ENCODE results near the gene PCSK5.
"Not testable (repeated sequence)": the region's sequence is repeated elsewhere in the genome, so short reads cannot be mapped to it uniquely, and the experiment has no call there.

PCSK5 gene

DNA sequence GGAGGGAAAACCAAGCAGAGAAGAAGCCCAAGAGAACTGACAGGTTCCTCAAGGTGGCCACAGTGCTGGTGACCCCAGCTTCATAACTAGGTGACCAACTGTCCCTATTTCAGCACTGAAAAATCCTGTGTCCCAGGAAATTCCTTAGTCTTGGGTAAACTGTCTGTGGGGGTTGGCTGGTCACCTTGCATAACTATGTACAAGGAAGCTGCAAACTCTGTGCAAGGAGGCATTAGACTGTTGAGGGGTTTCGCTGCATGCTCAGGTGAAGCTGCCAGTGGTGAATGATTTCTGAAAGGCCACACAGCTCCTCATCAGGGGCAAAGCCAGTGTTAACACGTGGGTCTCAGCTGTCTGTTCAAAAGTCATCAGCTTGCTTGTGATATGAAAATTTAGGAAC, 36.9 kb downstream of the PCSK5 start:
- DNase-seq: no peak

DNA sequence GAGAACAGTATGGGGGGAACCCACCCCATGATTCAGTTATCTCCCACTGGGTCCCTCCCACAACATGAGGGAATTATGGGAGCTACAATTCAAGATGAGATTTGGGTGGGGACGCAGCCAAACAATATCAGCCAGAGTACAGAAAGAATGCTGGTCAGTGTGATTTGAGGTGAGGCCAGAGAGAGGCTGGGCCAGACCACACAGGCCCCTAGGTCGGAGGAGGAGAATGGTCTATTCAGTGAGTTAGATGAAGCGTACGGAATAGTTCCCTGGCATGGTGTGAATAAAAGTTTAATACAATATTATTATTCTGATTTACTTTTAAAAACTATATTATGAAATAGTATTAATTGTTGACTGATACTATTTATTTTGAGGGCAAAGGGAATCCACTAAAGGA, 39.7 kb downstream of the PCSK5 start:
- DNase-seq: no peak

DNA sequence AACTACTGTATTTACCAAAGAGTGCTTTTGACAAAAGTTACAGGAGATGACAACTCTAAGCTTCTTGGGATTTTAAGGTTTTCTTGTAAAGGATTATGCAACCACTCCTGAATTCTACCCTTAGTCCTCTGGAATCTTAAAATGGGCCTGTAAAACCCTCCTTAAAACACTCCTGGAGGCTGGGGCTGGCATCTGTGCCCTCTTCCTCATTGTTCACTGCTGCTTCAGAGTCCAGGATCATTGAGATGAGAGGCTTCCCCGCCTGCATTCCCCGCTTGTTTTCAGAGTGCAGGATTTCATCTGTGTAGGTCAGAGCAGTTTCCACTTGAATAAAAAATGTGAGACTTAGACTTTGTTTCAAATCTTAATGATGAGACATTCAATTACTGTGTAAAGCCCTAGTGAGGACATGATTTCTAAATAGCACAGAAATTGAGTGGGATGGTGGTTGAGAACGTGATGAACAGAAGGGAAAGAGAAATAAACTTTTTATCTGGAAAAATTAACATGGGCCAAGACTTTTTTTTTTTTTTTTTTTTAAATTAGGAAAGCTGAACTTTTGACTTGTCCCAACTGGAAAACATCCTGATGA, 40.4 kb downstream of the PCSK5 start:
- DNase-seq: no peak

DNA sequence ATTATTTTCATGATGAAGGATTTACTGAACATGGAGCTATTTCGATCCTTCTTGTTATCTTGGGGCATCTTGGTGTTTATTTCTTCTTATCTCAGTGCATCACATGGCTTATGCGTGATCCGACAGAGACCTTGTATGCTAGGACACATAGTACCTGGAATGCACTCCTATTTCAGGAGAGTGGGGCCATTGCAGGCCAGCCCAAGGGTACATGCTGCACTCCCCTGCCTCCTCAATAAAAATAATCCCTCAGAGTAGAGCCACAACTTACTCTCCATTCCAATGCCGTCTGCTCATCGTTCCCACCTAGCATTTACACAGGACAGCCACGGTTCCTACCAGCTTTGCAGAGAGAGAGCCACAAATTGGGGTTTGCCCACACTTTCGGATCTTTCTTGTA, 43.5 kb downstream of the PCSK5 start:
- DNase-seq: no peak

DNA sequence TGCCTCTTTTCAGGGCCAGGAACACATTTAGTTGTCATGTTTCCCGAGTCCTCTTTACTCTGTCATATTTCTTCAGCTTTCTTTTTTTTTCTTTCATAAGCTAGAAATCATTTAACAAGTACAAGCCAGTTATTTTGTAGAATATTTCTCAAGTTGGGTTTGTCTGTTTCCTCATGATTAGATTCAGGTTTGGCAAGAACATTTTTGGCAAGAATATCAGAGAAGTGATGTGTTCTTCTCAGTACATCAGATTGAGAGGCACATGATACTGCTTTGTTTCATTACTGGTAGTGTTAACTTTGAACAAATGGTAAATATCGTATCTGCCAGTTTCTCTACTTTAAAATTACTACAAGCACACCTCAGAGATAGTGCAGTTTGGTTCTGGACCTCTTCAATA, 45.1 kb downstream of the PCSK5 start:
- DNase-seq: no peak

DNA sequence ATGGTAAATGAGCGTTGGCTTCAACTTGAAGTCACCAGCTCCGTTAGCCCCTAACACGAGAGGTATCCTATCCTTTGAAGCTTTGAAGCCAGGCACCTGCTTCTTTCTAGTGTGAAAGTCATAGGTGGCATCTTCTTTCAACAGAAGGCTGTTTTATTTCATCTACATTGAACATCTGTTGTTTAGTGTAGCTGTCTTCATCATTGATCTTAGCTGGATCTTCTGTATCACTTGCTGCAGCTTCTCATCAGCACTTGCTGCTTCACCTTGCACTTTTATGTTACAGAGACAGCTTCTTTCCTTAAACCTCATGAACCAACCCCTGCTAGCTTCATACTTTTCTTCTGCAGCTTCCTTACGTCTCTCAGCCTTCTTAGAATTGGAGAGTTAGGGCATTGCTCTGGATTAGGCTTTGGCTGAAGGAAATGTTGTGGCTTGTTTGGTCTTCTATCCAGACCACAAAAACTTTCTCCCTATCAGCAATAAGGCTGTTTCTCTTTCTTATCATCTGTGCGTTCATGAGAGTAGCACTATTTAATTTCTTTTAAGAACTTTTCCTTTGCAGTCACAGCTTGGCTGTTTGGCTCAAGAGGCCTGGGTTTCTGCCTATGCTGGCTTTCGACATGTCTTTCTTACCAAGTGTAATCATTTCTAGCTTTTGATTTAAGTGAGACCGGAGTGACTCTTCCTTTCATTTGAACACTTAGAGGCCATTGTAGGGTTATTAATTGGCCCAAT, 47.2 kb downstream of the PCSK5 start:
- no peak for DNase-seq

DNA sequence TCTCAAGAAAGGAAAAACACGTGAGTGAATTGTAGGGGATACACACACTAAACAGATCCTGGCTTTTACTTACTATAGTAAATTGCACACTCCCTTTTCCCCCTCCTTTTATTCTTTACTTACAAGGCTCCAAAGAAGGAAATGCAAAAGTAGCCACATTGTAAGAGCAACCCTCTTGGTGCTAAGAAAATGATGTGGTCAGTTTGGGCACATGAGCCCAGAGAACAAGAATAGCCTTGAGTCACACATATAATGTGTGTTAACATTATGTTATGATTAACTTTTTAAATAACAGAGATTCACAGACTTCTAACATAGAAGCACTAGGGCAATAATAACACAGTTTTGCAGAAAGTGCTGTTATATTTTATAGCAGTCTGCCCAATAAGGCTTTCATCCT, 48.5 kb downstream of the PCSK5 start:
- no peak for DNase-seq

DNA sequence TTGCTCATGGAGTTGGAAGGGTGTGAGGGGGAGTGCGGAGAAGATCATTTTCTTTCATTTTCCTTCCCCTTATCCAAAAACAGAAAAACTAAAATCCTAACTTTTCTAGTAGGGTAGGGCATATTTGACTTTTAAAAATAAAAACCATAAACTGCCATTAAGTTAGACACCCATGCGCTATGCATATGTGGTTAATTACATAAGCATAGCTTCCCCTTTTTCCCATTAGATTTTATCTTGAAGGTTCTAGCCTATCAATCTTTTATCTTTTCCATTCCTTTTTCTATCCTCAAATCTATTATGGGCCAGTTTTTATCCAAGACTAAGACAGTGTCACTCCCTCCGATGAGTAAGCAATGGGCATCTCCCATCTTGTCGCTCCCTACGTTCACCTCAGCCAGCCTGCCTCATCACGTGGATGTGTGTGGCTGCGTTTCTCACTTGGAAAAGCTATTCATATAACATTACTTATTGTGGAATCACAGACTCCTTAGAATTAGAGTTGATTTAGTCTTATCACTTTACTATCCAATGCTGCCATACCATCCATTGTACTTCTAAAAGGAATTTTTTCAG, 49.2 kb downstream of the PCSK5 start:
- no peak for DNase-seq

DNA sequence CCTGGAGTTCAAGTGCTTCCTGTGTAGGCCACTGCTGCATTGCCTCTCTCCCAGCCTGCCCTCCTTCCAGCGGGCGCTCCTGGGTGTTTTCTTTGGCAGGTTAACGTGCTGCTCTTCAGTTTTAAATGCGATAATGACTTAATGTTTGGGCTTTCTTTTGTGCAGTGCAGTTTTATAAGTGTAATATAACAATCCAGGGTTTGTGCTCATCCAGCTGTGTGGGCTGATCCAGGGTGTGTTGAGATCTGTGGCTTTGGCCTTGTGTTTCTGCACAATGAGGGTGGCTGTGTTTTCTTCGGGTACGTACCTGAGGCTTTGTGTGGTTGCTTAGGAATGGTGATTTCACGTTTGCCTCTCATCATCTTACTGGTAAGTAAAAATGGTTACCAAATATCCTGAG, 50.6 kb downstream of the PCSK5 start:
- no peak for DNase-seq

DNA sequence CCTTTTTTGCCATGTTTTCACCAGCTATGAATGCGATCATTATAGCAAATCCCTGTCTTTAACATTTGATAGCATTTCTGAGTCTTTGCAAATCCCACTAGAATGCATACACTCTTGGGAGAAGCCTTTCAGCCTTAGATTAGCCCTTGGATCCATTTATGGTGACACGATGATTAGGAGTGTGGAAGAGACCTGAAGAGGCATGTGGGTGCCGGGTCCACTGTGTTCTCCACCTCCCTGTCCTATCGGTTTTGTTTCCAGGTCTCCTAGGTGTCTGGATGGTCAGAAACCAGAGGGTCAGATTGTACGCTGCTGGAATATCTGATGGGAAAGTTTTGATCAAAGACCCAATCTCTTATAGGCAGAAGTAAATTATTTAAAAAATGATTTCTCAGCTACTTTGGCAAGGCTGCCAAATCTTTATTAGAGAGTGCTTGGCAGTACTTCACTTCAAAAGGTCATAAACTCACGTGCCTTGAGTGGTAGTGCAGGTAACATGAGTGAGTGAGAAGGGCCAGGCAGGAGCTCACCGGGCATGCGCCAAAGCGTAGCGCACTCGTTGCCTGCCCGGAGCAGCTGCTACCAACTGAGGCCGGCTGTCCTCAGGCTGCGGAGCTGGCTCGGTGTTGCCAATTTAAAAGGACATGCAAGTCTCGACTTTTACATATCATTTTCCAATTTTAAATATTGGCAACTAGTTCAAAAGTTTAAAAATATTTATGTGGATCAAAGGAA, 51.3 kb downstream of the PCSK5 start:
- DNase-seq: no peak

DNA sequence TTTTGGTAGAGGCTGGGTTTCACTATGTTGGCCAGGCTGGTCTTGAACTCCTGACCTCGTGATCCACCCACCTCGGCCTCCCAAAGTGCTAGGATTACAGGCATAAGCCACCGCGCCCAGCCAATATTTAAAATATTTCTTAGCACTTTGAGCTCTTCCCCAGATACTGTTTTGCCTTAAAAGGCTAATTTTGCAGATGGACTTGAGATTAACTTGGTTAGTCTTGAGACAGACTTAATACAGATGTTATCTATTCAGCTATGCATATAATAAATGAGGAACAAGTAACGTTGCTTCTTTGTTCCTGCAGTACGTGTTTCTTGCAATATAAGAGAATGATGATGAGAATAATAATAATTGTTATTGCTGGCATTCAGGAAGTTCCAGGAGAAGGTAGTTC, 56.3 kb downstream of the PCSK5 start:
- DNase-seq: no peak

DNA sequence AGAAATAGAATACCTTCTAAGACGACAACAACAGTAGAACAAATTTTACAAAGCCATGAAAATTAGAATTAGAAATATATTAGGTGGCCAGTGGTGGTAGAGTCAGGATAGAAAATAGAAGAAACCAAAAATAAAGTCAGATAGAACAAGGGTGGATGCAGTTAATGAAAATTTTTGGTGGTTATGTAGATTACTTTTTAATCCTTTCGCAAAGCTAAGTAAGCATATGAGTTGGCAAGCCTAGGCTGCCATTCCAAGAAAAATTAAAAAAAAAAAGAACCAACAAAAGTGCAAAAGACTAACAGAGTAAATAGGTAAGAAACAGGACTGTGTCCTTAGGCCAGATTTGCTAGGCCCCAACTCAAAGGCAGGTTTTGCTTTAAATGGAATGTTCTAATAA, 56.8 kb downstream of the PCSK5 start:
- no peak for DNase-seq

DNA sequence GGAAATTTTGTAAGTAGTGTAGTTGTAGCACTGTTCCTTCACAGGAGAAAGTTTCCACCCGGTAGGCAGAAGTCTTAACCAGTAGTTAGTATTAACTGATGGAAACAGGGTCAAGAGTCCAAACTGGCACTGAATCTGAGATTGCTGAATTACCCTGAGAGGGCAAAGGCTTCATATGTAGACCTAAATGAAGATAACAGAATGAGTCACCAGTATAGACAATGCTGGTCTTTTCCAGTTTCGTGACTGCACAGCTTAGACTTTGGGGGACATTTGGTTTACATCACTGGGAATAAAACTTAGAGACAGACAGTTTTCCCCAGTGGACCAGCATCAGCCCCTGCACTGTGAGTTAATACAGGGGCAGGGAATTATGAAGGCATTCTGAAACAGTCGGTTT, 60.5 kb downstream of the PCSK5 start:
- DNase-seq: no peak

DNA sequence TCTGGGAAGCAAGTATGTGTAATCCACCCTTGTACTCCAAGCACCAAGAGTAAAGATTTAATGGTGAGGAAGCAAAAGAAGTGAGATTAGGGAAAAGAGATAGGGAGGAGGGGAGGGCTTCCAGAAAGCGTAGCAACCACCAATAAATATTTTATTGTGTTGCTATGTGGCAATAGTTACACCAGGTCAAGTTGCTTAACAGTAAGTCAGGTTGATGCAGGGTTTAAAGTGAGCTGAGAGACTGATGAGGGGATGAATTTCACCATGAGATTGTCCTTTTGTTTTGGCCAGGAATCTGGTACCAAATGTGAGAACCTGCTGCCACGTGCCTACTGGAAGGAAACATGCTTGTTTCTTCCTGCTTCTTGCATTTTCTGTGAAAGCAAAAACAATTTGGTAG, 62.7 kb downstream of the PCSK5 start:
- DNase-seq: no peak

DNA sequence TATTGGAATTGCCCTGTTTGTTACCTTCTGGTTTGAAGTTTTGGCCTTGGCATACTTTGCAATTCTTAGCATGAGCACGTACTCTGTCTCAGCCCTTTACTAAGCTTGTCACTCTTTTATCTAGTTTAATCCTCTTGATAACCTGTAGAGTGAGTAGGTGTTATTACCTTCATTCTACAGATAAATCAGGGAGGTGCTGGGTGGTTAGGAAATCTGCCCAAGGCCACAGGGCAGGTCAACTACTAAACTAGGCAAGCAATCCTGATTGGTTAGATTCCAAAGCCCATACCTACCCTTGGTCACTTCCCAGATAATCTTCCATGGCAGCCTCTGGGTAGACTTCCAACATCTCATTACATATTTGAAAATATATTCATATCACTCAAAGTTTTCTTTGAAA, 65.7 kb downstream of the PCSK5 start:
- no peak for DNase-seq

DNA sequence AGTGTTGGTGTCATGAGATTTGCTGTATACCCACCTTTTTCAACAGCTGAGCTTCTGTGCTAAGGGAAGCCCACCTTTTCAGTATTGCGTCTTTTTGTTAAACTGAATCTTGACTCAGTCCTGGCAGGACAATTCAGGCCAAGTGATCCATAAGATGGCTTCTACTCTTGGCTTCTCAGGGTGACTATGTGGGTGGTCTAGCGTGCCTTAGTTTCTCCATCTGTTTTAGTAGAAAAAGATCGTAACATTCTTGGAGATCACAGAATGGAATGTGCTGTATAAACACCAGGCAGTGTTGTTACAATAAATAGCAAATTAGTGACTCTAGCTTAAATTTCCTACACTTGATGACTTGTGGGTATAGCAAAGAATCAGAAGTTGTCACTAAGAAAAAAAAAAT, 66.6 kb downstream of the PCSK5 start:
- DNase-seq: no peak

DNA sequence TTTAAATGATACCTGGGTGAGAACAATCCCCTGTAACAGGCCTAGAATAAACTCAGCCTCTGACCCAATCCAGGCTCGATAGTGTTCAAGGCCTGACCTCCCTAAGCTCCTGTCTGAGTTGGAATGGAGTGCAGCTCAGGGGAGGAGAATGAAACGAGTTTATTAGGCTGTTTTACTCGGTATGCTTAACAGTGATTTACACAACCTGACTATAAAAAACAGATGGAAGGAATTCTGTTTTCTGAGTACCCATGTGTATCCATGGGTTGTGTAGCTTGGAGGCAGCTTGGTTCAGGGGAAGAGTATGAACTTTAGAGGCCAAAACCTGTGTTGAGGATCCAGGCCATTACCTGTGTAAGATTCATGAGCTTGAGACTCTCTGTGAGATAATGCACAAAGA, 67.8 kb downstream of the PCSK5 start:
- DNase-seq: no peak

DNA sequence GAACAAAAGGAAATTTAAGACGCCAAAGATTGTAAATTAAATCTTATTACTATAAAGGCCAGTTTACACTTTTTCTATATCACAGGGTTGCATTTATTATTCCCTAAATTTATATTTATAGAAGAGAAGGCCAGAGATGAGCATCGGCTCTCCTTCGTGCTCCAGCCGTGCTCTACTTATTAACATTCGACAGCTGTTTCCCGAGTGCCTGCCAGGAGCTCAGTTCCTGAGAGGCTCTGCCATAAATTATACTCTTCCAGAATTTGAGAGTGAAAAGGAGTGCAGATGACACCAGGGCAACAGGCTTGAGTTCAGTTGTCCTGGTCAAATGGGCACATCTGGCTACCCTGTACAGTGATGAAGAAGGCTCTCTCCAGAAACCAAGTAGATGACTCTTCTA, 70.1 kb downstream of the PCSK5 start:
- no peak for DNase-seq

DNA sequence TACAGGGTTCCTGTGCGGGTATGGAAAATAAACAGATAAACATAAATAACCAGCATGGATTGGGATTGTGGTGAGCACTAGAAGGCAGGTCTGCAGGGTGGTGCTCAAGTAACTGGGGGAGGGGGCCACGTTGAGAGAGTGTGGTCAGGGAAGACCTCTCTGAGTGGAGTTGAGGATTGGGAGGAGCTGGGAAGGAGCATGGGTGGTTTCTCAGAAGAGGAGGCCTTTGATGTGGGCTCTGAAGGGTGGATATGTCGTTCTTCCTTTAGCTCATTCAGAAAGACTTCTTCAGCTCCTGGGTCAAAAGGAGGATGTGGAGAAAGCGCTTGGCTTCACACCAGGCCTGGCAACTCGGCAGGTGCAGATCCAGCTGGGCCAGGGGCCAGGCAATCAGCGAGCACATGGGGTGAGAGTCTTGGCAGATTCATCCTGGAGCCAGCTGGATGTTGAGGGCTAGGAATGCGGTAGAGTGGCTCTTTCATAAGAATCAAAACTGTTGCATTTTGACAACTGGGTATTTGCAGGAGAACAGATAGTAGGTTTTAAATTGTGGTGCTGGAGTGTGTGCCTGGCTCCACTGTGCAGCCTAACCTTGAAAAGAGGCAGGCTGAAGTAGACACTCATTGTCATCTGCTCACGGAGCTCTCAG, 71.7 kb downstream of the PCSK5 start:
- DNase-seq: no peak

DNA sequence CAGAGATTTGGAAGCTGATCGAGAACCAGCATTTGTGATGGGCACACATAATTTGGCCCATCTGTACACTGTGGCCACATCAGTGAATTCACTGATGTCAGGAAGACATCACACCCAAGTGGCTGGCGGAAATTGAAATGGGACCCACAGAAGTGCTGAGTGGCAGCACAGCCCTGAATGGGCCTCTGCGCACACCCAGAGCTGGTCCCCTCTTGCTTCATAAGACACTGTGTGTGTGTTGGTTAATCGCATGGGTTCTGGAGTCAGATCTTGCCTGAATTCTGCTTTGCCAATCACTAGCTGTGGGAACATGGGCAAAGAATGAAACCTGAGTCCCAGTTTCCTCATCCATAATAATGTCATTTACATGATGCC, 72.2 kb downstream of the PCSK5 start:
- no peak for DNase-seq

DNA sequence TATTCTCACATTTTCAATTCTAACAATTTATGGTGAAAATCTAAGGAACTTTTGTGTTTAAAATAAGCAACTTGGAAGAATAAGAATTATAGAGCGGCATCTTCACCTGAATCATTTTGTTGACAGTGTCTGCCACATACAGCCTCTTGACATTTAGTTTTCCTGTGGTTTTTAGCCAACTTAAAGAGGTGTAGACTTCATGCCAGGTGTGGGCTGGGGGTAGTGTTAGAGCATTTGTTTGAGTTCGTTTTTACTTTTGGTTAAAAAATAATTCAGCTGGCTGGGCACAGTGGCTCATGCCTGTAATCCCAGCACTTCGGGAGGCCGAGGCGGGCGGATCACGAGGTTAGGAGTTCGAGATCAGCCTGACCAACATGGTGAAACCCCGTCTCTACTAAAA, 72.8 kb downstream of the PCSK5 start:
- not testable (repeated sequence) for DNase-seq

DNA sequence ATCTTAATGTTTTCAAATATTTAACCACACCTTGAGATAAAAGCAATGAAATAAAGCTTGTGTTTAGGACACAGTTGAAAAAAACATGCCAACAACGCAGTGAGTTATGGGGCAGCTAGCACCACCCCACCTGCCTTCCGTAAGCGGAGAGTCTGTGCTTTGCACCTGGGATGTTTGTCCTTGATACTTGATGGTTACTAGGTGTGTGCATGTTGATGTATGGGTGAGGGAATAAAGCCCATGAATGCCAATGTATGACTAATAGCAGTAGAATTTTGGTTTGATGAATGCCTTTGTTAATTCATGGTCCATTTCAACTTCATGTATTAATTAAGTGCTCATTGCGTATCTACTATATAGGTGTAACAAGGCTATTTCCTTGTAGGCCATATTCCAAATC, 74.0 kb downstream of the PCSK5 start:
- no peak for DNase-seq

DNA sequence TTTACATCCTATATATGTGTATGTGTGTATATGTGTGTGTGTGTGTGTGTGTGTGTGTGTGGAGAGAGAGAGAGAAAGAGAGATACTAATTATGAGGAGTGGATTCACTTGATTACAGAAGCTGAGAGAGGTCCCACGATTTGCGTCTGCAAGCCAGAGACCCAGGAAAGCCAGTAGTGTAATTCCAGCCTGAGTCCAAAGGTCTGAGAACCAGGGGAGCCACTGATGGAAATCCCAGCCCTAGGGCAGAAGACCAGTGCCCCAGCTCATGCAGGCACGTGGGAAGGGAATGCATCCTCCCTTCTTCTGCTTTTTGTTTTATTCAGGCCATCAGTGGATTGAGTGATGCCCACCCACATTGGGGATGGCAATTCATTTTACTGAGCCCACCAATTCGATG, 74.8 kb downstream of the PCSK5 start:
- no peak for DNase-seq

DNA sequence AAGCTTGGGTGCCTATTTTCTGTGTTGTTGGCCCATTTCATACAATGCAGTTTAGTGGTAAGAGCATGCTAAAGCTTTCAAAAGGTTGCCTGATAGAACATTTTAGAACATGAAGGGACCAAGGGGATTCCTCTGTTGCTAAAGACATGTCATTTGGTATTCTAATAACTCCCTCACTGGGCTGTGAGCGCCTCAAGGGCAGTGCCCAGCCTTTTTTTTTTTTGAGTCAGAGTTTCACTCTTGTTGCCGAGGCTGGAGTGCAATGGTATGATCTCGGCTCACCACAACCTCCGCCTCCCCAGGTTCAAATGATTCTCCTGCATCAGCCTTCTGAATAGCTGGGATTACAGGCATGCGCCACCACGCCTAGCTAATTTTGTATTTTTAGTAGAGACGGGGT, 77.1 kb downstream of the PCSK5 start:
- no peak for DNase-seq
